Sigmoid colon (tissue), 7 donors: ENCODE data around the gene FARP2. TPM values are rescaled to one million over a fixed set of nuclear protein-coding genes. Genes with fewer than 3 reads are reported as not detected.
A peak's percentile ranks its signal among the peaks of the same experiment; 100 is the strongest.
"Not testable (repeated sequence)": the region's sequence is repeated elsewhere in the genome, so short reads cannot be mapped to it uniquely, and the experiment has no call there.

Experiments used
- DNase-seq: peaks from one replicate; pipeline ENCODE4 v3.0.0-alpha.2; 2019
- H3K27ac ChIP-seq, 4 donors: fragments of 200-600 bp; sonication (generic); one replicate each; pipeline ENCODE4 v1.5.1; 2016 to 2019; ENCODE audit warnings: mild to moderate bottlenecking in 1 of 4
- H3K27me3 ChIP-seq, 3 donors: fragments of 200-600 bp; sonication (generic); one replicate each; pipeline ENCODE4 v1.5.1; 2019; ENCODE audit warnings: mild to moderate bottlenecking in 1 of 3
- H3K36me3 ChIP-seq, 4 donors: fragments of 200-600 bp; sonication (generic); one replicate each; pipeline ENCODE4 v1.5.1; 2016 to 2019
- H3K4me1 ChIP-seq, 4 donors: fragments of 200-600 bp; sonication (generic); one replicate each; pipeline ENCODE4 v1.5.1; 2017 to 2019
- H3K4me3 ChIP-seq, 4 donors: fragments of 200-600 bp; sonication (generic); one replicate each; pipeline ENCODE4 v1.5.1; 2017 to 2019; ENCODE audit warnings: mild to moderate bottlenecking in 2 of 4, moderate library complexity in 1 of 4
- H3K9me3 ChIP-seq, 4 donors: fragments of 200-600 bp in 3 of 4; sonication (generic) in 3 of 4; one replicate each; pipeline versions ENCODE4 v1.5.1 to v1.6.1; 2013 to 2019
- EP300 ChIP-seq, 4 donors: sonication (generic); formaldehyde crosslinking; IDR thresholded peaks; one replicate each; pipeline ENCODE4 v1.6.1; 2017; ENCODE audit warnings: antibody characterized with exemption in 4 of 4
- POLR2A ChIP-seq, 2 donors: fragments of 450-650 bp; IDR thresholded peaks; one replicate each; pipeline ENCODE4 v1.6.1; 2016; ENCODE audit warnings: antibody characterized with exemption in 2 of 2, mild to moderate bottlenecking in 2 of 2, moderate library complexity in 2 of 2
- POLR2AphosphoS5 ChIP-seq, 4 donors: sonication (generic); formaldehyde crosslinking; IDR thresholded peaks; one replicate each; pipeline ENCODE4 v1.6.1; 2017; ENCODE audit warnings: antibody characterized with exemption in 4 of 4
- WGBS, 2 donors: extraction: QIAGEN DNeasy Blood & Tissue Kit; methylation state at CpG; one replicate each; pipeline ENCODE4 v1.1.7; 2013; 5-methylcytosine and 5-hydroxymethylcytosine counted together
- intact Hi-C: fragments of 100-400 bp; cut with DNase I; formaldehyde crosslinking; loops from one replicate; pipeline ENCODE4 v1.15.1; 2023
- polyA plus RNA-seq, 3 donors: library from polyadenylated mRNA; stranded (reverse); fragments of 200-250 nt; gene quantifications; one replicate each; pipeline ENCODE4 v1.2.3, GENCODE V29; 2013
- total RNA-seq, 4 donors: library from RNA; depleted of rRNA; stranded (reverse); fragments of >200 nt; gene quantifications; one replicate each; pipeline ENCODE4 v1.1.0, GENCODE V29; 2016
- TF ChIP-seq, protein P1 (sequence below), 4 experiments: fragments of 450-650 bp in 3 of 4; fragments of 200-600 bp in 1 of 4; IDR thresholded peaks; one replicate each; pipeline ENCODE4 v1.5.1; 2016 to 2019; ENCODE audit warnings: antibody characterized with exemption in 4 of 4, mild to moderate bottlenecking in 3 of 4, moderate library complexity in 2 of 4
- donor health status: healthy with polysubstance abuse.
- donor health status: Bipolar disorder and iron deficiency.
- donor health status: healthy.

Gene FARP2
- total and polyA plus RNA-seq, 7 donors: 19.3 to 41.6 (median 28.5) TPM

- Histone ChIP-seq H3K27ac (peak overlapping the region; percentile 97 to 99 (median 98)), H3K27me3 (no peaks in the 10 kb centered on the region), H3K4me3 (peak overlapping the region; percentile 73 to 93 (median 89)), H3K9me3 (no peaks in the 10 kb centered on the region), H3K4me1 (peaks cover 0 to 79% (median 70%) of the 10 kb centered on the region in 4 donors), H3K36me3 (no peaks in the 10 kb centered on the region)
- TF ChIP-seq, protein P1, sequence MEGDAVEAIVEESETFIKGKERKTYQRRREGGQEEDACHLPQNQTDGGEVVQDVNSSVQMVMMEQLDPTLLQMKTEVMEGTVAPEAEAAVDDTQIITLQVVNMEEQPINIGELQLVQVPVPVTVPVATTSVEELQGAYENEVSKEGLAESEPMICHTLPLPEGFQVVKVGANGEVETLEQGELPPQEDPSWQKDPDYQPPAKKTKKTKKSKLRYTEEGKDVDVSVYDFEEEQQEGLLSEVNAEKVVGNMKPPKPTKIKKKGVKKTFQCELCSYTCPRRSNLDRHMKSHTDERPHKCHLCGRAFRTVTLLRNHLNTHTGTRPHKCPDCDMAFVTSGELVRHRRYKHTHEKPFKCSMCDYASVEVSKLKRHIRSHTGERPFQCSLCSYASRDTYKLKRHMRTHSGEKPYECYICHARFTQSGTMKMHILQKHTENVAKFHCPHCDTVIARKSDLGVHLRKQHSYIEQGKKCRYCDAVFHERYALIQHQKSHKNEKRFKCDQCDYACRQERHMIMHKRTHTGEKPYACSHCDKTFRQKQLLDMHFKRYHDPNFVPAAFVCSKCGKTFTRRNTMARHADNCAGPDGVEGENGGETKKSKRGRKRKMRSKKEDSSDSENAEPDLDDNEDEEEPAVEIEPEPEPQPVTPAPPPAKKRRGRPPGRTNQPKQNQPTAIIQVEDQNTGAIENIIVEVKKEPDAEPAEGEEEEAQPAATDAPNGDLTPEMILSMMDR (IDR thresholded peaks at IDR 0.05): no peak
- TF ChIP-seq POLR2AphosphoS5 (IDR thresholded peaks at IDR 0.05) (no peak), EP300 (IDR thresholded peaks at IDR 0.05) (no peak), POLR2A (IDR thresholded peaks at IDR 0.05) (no peak)
- intact Hi-C loops: loop anchor here (5.0 to 10.0 kb wide), 3 partner anchors 100 to 753 kb away; partner anchors contain the start of genes DTYMK, DUSP28 and RNPEPL1
- no peak for DNase-seq
- WGBS, 2 donors: 70 to 72% methylated on average over 4 of the region's 4 CpGs
These were observed 38.7 kb upstream of the FARP2 start for GRCh38 chr2:241317391-241317790.

DNA sequence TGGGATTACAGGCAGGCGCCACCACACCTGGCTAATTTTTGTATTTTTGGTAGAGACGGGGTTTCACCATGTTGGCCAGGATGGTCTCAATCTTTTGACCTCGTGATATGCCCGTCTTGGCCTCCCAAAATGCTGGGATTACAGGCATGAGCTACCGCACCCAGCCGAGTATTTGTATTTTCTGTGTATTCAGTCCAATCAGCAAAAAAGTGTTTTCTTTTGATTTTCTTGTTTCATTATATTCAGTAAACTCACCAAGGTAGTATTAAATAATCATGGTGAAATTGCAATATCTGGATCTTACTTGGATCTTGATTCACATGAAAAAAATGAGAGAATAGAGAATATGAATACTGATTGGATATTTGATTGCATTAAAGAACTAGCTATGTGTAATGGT is 37.3 kb upstream of the FARP2 start:
- intact Hi-C loops: loop anchor here (5.0 to 10.0 kb wide), 3 partner anchors 102 to 754 kb away; partner anchors contain the start of genes DTYMK, DUSP28 and RNPEPL1
- not testable (repeated sequence) for H3K4me3 ChIP-seq
- H3K4me1 ChIP-seq: peaks cover 0 to 79% (median 73%) of the 10 kb centered on the region in 4 donors

GRCh38 chr2:241320394-241320793 is 35.7 kb upstream of the FARP2 start:
- no peak overlapping the region for H3K27ac ChIP-seq
- intact Hi-C loops: no loop called here
- TF ChIP-seq, protein P1 (IDR thresholded peaks at IDR 0.05): no peak
- TF ChIP-seq POLR2A (IDR thresholded peaks at IDR 0.05) (no peak), EP300 (IDR thresholded peaks at IDR 0.05) (no peak), POLR2AphosphoS5 (IDR thresholded peaks at IDR 0.05) (no peak)
- DNase-seq: no peak
- no peaks in the 10 kb centered on the region for H3K9me3 ChIP-seq
- 94 to 95% methylated on average over 8 of the region's 8 CpGs for WGBS, 2 donors
- no peaks in the 10 kb centered on the region for H3K27me3 ChIP-seq
- H3K4me1 ChIP-seq: peaks cover 0 to 89% (median 72%) of the 10 kb centered on the region in 4 donors
- no peak overlapping the region for H3K4me3 ChIP-seq
- H3K36me3 ChIP-seq: no peaks in the 10 kb centered on the region

More for the DNA sequence above, 37.3 kb upstream of the FARP2 start:
- H3K27me3 ChIP-seq, H3K36me3 ChIP-seq, DNase-seq, H3K9me3 ChIP-seq: not testable (repeated sequence)
- WGBS, 2 donors: 93 to 94% methylated on average over 6 of the region's 6 CpGs
- H3K27ac ChIP-seq: peak overlapping the region in 1 of 4 donors; percentile 98

GRCh38 chr2:241321033-241321432 is 35.1 kb upstream of the FARP2 start:
- Histone ChIP-seq H3K27me3 (no peaks in the 10 kb centered on the region), H3K9me3 (no peaks in the 10 kb centered on the region), H3K4me1 (peaks cover 0 to 90% (median 72%) of the 10 kb centered on the region in 4 donors), H3K36me3 (peaks cover 0 to 4% (median under 1%) of the 10 kb centered on the region in 4 donors), H3K4me3 (no peak overlapping the region), H3K27ac (no peak overlapping the region)
- no peak for DNase-seq
- intact Hi-C loops: no loop called here
- 63 to 76% methylated on average over 1 of the region's 1 CpG for WGBS, 2 donors
- TF ChIP-seq POLR2A (IDR thresholded peaks at IDR 0.05) (no peak), POLR2AphosphoS5 (IDR thresholded peaks at IDR 0.05) (no peak), EP300 (IDR thresholded peaks at IDR 0.05) (no peak)
- TF ChIP-seq, protein P1 (IDR thresholded peaks at IDR 0.05): no peak

DNA sequence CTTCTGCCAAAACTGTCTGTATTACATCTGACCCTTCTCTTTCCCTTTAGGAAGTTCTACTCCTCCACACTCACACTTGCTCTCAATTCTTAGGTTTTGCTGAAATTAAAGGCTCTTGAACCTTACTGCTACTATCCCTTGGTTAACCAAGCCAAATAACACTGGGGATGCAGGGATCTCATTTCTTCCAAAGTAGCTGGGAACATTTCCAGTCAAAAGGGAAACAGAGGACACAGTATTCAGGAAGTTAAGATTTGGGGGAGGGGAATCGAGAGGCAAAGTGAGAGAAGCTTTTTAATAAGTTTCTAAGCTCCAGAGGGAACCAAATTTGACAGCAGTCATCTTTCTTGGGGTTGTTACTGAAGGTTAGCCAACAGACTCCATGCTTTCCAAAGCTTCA is 34.2 kb upstream of the FARP2 start:
- intact Hi-C loops: no loop called here
- DNase-seq: no peak
- no peak overlapping the region for H3K27ac ChIP-seq

More for the DNA sequence above, 34.2 kb upstream of the FARP2 start:
- H3K4me1 ChIP-seq: peaks cover 0 to 86% (median 67%) of the 10 kb centered on the region in 4 donors
- H3K9me3 ChIP-seq: no peaks in the 10 kb centered on the region
- H3K27me3 ChIP-seq: no peaks in the 10 kb centered on the region
- TF ChIP-seq EP300 (IDR thresholded peaks at IDR 0.05): no peak
- no peak for TF ChIP-seq POLR2AphosphoS5 (IDR thresholded peaks at IDR 0.05)
- TF ChIP-seq, protein P1 (IDR thresholded peaks at IDR 0.05): no peak
- TF ChIP-seq POLR2A (IDR thresholded peaks at IDR 0.05): no peak
- H3K4me3 ChIP-seq: no peak overlapping the region
- WGBS, 2 donors: 58 to 79% methylated on average over 1 of the region's 1 CpG
- peaks cover 0 to 13% (median 1%) of the 10 kb centered on the region in 4 donors for H3K36me3 ChIP-seq
